ENCODE data around the gene CUBN. TPM values are rescaled to one million over a fixed set of nuclear protein-coding genes. Genes with fewer than 3 reads are reported as not detected.

Gene CUBN
- total RNA-seq, 1 donor from 2014 or later = 0.92 TPM

DNA sequence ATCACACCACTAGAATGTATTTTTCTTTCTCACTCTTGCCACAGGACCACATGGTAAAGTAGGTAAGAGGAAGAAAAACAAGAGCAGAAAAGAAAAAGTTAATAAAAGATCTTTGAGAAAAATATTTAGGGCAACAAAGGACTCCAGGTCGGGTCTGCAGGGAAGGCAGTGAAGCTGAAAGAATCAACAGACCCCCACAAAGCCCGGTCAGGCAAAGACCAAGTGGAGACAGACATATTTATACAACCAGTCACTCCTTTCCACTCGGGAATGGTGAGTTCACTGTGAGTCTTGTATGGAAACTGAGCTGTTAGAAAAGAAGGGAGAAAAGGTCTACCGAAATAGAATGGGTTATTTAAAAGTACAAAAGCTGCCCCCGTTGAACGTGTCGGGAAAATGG, 340.4 kb downstream of the CUBN start:
- no peak for DNase-seq (ENCODE audit: low spot score)

DNA sequence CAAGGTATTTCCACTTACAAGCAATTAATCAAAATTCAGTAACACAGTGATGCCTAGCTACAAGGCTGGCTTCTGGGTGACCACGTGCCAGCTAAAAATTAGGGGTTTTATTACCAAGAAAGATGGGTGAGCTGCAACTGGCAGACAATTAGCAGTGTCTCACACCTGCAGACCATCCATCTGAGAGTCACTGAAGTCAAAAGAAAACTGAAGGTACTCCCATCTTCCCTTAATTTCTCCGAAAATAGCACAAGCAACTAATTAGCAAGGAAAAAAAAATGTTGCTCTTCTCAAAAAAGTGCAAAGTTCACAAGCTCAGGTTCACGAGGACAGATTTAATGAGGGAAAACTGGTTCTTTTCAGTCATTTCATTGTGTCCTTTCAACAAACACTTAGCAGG, 340.8 kb downstream of the CUBN start:
- DNase-seq (ENCODE audit: low spot score) = no peak

DNA sequence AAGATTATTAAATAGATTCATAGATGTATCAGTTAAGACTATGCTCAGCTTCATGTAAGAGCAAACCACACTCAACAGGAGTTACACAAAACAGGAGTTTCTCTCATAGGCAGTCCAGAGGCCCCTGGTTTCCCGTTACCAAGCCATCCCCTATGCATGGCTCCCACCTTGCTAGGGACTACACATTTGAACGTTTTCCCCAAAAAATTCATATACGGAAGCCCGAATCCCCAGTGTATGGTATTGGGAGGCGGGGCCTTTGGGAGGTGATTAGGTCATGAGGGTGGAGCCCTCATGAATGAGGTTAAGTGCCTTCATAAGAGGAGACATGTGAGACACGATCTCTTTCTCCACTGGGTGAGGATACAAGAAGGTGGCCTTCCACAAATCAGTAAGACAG, 341.5 kb downstream of the CUBN start:
- no peak for DNase-seq (ENCODE audit: low spot score)

DNA sequence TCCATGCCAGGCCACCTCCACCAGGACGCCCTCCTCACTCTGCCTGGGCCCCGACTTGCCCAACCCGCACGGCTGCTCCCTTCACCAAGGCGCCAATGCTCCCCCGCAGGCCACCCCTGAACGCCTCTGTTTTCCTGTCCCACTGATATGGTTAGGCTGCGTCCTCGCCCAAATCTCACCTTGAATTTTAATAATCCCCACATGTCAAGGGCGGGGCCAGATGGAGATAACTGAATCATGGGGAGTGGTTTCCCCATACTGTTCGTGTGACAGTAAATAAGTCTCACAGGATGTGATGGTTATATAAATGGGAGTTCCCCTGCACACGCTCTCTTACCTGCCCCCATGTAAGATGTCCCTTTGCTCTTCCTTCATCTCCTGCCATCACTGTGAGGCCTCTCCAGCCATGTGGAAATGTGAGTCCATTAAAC, 342.2 kb downstream of the CUBN start:
- DNase-seq (ENCODE audit: low spot score) = no peak

DNA sequence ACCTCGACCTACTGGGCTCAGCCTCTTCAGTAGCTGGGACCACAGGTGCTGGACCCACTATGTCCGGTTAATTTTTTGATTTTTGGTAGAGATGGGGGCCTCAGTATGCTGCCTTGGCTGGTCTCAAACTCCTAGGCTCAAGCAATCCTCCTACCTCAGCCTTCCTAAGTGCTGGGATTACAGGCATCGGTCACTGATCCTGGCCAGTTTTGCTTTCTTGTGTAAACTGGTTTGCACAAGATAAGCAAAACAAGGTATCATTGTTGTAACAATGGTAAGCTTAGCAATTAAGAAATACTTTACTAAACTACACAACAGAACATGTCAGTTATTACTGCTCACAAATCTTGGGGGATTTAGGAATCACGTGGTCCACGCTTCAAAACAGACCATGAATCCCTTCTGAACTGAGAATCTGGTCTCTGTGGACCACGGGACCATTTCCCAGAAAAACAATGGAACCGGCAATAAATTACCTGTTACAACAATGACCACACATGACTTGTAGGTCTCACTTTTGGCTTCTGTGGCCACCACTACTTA, 349.2 kb downstream of the CUBN start:
- DNase-seq (ENCODE audit: low spot score) = no peak

DNA sequence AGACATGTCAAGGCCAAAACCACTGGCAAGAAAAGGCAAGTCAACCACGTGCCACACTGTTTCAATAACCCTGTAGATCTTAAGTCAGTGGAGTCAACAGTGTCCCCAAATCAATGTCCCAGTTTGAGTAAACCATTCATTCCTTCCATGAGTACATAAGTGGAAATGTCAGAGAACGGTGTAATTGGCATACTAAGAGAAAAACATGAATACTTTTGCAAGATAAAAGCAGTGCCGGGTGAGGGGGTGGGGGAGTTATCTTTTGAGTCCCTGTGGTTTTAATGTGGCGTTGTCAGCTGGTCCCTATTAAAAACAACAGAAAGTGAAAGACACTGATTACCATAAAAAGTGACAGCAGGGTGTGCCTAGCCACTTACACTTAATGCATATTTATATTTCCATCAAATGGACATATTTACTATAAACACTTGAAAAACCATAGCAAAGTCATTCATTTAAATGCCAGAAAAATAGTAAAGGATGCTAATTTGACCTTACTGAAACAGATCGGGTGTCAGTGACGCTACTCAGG, 350.2 kb downstream of the CUBN start:
- DNase-seq (ENCODE audit: low spot score) = no peak

DNA sequence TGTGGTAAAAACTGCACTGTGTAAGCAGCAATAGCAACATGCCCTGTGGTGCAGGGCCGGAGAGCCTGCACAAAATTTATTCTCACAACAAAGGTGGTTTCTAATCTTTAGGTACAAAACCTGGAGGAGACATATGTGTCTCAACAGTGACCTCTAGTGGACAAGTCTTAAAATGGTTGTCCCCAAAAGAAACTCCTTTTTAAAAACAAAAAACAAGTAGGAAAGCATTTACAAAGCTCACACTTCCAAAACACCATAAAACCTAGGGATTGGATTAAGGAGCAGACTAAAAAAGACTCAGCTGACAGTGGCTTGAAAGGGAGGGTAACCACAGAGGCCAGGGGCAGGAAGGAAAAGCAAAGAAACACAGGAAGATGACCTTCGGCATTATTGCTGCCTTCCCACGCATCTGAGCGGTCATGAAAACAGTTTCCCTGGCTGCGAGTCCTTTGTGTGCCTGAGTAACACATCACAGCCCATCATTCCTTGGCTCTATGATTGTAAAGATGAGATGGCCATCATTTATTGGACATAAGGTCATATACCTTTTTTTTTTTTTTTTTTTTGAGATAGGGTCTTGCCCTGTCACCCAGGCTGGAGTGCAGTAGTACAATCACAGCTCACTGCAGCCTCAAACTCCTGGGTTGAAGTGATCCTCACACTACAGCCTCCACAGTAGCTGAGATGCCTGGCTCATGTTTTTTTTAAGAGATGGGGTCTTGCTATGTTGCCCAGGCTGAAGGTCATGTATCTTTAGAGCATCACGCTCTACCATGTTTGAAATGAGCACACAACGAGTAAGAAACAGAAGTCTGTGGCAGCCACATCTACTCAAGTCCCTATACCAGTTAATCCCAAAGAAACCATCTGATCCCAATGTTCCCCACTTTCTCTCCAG, 351.9 kb downstream of the CUBN start:
- DNase-seq (ENCODE audit: low spot score) = no peak

DNA sequence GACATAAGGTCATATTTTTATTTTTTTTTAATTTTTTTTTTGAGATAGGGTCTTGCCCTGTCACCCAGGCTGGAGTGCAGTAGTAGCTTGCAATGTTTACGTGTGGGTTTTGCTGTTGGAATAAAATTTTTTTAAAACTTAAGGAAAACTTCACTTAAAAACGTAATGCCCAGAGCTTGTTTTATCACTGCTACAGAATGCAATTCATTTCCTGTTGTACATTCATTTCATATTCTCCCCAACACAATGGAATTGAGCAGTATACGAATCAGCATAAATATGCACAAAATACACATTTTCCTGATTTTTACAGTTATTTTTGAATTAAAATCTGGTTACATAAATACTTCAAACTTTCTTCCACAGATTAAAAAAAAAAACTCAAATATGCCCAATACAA, 352.7 kb downstream of the CUBN start:
- DNase-seq (ENCODE audit: low spot score) = no peak

Other genes starting within 250 kb of the CUBN start
- gene TRDMT1, start 71.9 kb upstream of the CUBN start, total RNA-seq = 6.0 TPM
- gene VIM, start 98.4 kb upstream of the CUBN start, total RNA-seq = 477 TPM

All from mucosa of gallbladder (tissue), 1 donor.